H7 (cell line): ENCODE measurements around the gene B2M. TPM values are rescaled to one million over a fixed set of nuclear protein-coding genes. Genes with fewer than 3 reads are reported as not detected.
A peak's percentile ranks its signal among the peaks of the same experiment; 100 is the strongest.
"Not testable (repeated sequence)": the region's sequence is repeated elsewhere in the genome, so short reads cannot be mapped to it uniquely, and the experiment has no call there.

Experiments
- DNase-seq: peaks from one replicate; pipeline ENCODE4 v3.0.0; 2012
- H3K27me3 ChIP-seq: 2 replicates; pipeline ENCODE4 v1.6.0; 2011; ENCODE audit warnings: mild to moderate bottlenecking, low read length; ENCODE audit not compliant: control insufficient read depth, insufficient read depth
- H3K36me3 ChIP-seq: replicated peaks from 2 replicates; pipeline ENCODE4 v1.5.1; 2011; ENCODE audit warnings: low read length; ENCODE audit not compliant: control insufficient read depth, insufficient read depth
- H3K4me3 ChIP-seq: 2 replicates; pipeline ENCODE4 v1.5.1; 2011; ENCODE audit warnings: low read depth, mild to moderate bottlenecking, control low read depth, low read length, moderate library complexity; ENCODE audit not compliant: insufficient read depth
- total RNA-seq: library from RNA; depleted of rRNA; stranded (reverse); fragments of >200 nt; shearing (Covaris generic); gene quantifications from 2 replicates; pipeline ENCODE4 v1.2.3, GENCODE V29; 2014

Gene B2M
- total RNA-seq, 1 experiment from 2014 or later: 194 TPM

DNA sequence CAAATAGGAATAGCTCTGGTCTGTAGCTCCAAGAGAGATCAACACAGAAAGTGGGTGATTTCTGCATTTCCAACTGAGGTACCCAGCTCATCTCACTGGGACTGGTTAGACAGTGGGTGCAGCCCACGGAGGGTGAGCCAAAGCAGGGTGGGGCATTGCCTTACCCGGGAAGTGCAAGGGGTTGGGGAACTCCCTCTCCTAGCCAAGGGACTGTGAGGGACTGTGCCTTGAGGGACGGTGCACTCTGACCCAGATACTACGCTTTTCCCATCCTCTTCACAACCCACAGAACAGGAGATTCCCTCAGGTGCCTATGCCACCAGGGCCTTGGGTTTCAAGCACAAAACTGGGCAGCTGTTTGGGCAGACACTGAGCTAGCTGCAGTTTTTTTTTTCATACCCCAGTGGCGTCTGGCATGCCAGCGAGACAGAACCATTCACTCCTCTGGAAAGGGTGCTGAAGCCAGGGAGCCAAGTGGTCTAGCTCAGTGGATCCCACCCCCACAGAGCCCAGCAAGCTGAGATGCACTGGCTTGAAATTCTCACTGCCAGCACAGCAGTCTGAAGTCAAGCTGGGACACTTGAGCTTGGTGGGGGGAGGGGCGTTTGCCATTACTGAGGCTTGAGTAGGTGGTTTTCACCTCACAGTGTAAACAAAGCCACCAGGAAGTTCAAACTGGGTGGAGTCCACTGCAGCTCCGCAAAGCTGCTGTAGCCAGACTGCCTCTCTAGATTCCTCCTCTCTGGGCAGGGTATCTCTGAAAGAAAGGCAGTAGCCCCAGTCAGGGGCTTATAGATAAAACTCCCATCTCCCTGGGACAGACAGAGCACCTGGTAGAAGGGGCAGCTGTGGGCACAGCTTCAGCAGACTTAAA, 28.3 kb upstream of the B2M start:
- not testable (repeated sequence) for H3K36me3 ChIP-seq, DNase-seq, H3K4me3 ChIP-seq, H3K27me3 ChIP-seq

GRCh38 chr15:44689318-44689717, 22.0 kb upstream of the B2M start:
- DNase-seq, H3K27me3 ChIP-seq, H3K4me3 ChIP-seq, H3K36me3 ChIP-seq: not testable (repeated sequence)

DNA sequence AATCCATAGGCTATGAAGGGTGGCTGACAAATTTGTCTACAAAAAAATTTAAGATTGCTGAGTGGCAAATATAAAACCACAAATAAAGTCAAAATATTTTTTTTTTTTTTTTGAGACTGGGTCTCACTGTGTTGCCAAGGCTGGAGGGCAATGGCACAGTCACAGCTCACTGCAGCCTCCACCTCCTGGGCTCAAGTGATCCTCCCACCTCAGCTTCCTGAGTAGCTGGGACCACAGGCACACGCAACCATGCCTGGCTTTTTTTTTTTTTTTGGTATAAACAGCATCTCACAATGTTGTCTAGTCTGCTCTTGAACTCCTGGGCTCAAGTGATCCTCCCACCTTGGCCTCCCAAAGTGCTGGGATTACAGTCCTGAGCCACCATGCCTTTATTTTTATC, 21.1 kb upstream of the B2M start:
- not testable (repeated sequence) for H3K27me3 ChIP-seq, H3K36me3 ChIP-seq, H3K4me3 ChIP-seq, DNase-seq

DNA sequence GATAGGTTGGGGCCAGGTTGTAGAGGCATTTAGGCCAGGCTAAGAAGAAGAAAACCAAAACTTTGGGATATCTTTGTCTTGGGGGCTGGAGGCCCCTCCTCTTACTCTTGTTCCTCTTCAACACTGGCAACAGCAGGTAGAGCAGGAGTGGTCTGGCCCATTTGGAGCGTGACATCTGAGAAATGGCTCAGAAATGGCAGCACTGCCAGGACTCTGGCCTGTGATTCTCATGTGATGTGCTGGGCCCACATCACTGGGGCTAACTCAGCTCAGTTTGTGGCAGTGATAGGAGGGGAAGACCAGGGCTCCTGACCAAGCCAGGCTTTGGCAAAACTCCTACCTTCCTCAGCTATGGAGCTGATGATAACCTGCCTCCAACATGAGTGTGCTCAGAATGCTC, 18.7 kb upstream of the B2M start:
- no peak for DNase-seq
- Histone ChIP-seq H3K27me3 (no peaks in the 10 kb centered on the region), H3K36me3 (no peaks in the 10 kb centered on the region), H3K4me3 (no peak overlapping the region)

DNA sequence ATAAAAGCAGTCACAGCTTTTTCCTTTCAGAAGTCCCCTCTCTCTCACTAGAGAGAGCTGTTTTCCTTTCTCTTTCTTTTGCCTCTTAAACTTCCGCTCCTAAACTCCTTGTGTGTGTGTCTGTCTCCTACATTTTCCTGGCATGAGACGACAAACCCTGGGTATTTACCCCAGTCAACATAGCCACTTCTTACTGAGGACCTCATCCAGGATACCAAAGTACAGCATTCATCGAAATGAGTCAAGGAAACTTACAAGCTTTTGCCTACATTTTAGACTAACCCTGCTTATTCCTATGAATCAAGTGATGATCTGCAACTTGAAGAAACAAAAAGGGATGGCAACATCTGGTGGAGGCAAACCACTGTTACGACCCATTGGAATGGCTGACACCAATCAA, 16.9 kb upstream of the B2M start:
- no peak overlapping the region for H3K4me3 ChIP-seq
- H3K36me3 ChIP-seq: no peaks in the 10 kb centered on the region
- DNase-seq: no peak
- no peaks in the 10 kb centered on the region for H3K27me3 ChIP-seq

GRCh38 chr15:44695294-44695693, 16.0 kb upstream of the B2M start:
- H3K4me3 ChIP-seq: no peak overlapping the region
- no peaks in the 10 kb centered on the region for H3K36me3 ChIP-seq
- H3K27me3 ChIP-seq: no peaks in the 10 kb centered on the region
- no peak for DNase-seq

DNA sequence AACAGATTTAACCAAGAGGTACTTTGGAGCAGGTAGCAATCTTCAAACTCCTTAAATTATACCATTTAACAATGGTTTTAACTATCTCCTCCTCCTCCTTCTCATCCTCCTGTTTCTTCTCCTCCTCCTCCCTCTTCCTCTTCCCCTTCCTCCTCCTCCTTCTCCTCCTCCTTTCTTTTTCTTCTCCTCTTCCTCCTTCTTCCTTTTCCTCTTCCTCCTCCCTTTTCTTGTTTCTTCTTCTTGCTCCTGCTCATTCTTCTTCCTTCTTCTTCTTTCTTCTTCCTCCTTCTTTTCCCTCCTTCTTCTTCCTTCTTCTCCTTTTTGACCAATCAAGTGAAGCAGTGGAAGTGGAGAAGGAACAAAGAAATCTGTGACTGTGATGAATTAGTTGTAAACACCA, 14.3 kb upstream of the B2M start:
- Histone ChIP-seq H3K27me3 (no peaks in the 10 kb centered on the region), H3K36me3 (no peaks in the 10 kb centered on the region), H3K4me3 (no peak overlapping the region)
- no peak for DNase-seq

DNA sequence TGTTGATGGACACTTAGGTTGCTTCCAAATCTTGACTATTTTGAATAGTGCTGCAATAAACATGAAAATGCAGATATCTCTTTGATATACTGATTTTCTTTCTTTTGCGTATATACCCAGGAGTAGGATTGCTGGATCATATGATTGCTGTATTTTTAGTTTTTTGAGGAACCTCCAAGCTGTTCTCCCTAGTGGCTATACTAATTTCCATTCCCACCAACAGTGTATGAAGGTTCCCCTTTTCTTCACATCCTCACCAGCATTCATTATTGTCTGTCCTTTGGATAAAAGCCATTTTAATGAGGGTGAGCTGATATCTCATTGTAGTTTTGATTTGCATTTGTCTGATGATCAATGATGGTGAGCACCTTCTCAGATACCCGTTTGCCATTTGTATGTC, 12.7 kb upstream of the B2M start:
- no peaks in the 10 kb centered on the region for H3K27me3 ChIP-seq
- DNase-seq: no peak
- no peak overlapping the region for H3K4me3 ChIP-seq
- no peaks in the 10 kb centered on the region for H3K36me3 ChIP-seq

- H3K36me3 ChIP-seq, H3K4me3 ChIP-seq, DNase-seq, H3K27me3 ChIP-seq: not testable (repeated sequence)
These were observed 10.6 kb upstream of the B2M start for GRCh38 chr15:44700676-44701075.

DNA sequence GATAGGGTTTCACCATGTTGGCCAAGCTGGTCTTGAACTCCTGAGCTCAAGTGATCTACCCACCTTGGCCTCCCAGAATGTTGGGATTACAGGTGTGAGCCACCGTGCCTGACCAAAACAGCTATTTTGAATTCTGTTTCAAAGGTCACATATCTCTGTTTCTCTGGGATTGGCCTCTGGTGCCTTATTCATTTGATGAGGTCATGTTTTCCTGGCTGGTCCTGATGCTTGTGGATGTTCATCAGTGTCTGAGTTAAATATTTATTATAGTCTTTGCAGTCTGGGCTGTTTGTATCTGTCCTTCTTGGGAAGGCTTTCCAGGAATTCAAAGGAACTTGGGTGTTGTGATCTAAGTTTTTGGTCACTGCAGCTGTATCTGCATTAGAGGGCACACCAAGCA, 5.3 kb upstream of the B2M start:
- no peak for DNase-seq
- no peak overlapping the region for H3K4me3 ChIP-seq
- H3K27me3 ChIP-seq: no peaks in the 10 kb centered on the region
- no peaks in the 10 kb centered on the region for H3K36me3 ChIP-seq

- no peak for DNase-seq
- no peaks in the 10 kb centered on the region for H3K36me3 ChIP-seq
- no peaks in the 10 kb centered on the region for H3K27me3 ChIP-seq
- H3K4me3 ChIP-seq: no peak overlapping the region
These were observed 4.9 kb upstream of the B2M start for GRCh38 chr15:44706401-44706800.

- Histone ChIP-seq H3K27me3 (peaks cover 5% of the 10 kb centered on the region), H3K4me3 (no peak overlapping the region), H3K36me3 (no peaks in the 10 kb centered on the region)
- no peak for DNase-seq
These were observed 4.2 kb upstream of the B2M start for GRCh38 chr15:44706946-44707636.

DNA sequence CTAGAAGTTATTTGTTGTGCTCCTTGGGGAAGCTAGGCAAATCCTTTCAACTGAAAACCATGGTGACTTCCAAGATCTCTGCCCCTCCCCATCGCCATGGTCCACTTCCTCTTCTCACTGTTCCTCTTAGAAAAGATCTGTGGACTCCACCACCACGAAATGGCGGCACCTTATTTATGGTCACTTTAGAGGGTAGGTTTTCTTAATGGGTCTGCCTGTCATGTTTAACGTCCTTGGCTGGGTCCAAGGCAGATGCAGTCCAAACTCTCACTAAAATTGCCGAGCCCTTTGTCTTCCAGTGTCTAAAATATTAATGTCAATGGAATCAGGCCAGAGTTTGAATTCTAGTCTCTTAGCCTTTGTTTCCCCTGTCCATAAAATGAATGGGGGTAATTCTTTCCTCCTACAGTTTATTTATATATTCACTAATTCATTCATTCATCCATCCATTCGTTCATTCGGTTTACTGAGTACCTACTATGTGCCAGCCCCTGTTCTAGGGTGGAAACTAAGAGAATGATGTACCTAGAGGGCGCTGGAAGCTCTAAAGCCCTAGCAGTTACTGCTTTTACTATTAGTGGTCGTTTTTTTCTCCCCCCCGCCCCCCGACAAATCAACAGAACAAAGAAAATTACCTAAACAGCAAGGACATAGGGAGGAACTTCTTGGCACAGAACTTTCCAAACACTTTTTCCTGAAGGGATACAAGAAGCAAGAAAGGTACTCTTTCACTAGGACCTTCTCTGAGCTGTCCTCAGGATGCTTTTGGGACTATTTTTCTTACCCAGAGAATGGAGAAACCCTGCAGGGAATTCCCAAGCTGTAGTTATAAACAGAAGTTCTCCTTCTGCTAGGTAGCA, 851 bp upstream of the B2M start:
- DNase-seq: peak; percentile 33
- Histone ChIP-seq H3K4me3 (peak overlapping the region; percentile 85), H3K36me3 (no peaks in the 10 kb centered on the region), H3K27me3 (peaks cover 6% of the 10 kb centered on the region)

DNA sequence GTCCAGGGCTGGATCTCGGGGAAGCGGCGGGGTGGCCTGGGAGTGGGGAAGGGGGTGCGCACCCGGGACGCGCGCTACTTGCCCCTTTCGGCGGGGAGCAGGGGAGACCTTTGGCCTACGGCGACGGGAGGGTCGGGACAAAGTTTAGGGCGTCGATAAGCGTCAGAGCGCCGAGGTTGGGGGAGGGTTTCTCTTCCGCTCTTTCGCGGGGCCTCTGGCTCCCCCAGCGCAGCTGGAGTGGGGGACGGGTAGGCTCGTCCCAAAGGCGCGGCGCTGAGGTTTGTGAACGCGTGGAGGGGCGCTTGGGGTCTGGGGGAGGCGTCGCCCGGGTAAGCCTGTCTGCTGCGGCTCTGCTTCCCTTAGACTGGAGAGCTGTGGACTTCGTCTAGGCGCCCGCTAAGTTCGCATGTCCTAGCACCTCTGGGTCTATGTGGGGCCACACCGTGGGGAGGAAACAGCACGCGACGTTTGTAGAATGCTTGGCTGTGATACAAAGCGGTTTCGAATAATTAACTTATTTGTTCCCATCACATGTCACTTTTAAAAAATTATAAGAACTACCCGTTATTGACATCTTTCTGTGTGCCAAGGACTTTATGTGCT, 527 bp downstream of the B2M start:
- H3K4me3 ChIP-seq: peak overlapping the region; percentile 85
- DNase-seq: peak; percentile 67
- peaks cover 6% of the 10 kb centered on the region for H3K27me3 ChIP-seq
- peaks cover 5% of the 10 kb centered on the region for H3K36me3 ChIP-seq
